A549 (cell line): ENCODE measurements around the gene IHH.

ENCODE experiments used
- CEBPB ChIP-seq, 2 experiments: fragments of >200 bp in 1 of 2; sonication (Bioruptor Twin) in 1 of 2; formaldehyde crosslinking in 1 of 2; IDR thresholded peaks; 2 replicates each; pipeline ENCODE4 v1.6.1; 2012 to 2016
- CTCF ChIP-seq: fragments of >200 bp; sonication (Bioruptor Twin); formaldehyde crosslinking; IDR thresholded peaks from 3 replicates; pipeline ENCODE4 v1.5.1; 2016
- EP300 ChIP-seq, 2 experiments: fragments of >200 bp; sonication (Bioruptor Twin); formaldehyde crosslinking; IDR thresholded peaks; 2 replicates in 1 of 2; 3 replicates in 1 of 2; pipeline ENCODE4 v1.6.1; 2016 to 2017
- HDAC2 ChIP-seq: fragments of 200-600 bp; sonication (generic); IDR thresholded peaks from 2 replicates; pipeline ENCODE4 v1.6.1; 2016
- POLR2A ChIP-seq: IDR thresholded peaks from 2 replicates; pipeline ENCODE4 v1.6.1; 2012; ENCODE audit warnings: mild to moderate bottlenecking, low read length

- TF ChIP-seq EP300 (IDR thresholded peaks at IDR 0.05) (no peak), POLR2A (no peak), CTCF (no peak), HDAC2 (no peak), CEBPB (IDR thresholded peaks at IDR 0.05) (no peak)
Measured at GRCh38 chr2:219018286-219018685, 42.4 kb downstream of the IHH start.
